ENCODE data around the gene SLC17A7. TPM values are rescaled to one million over a fixed set of nuclear protein-coding genes. Genes with fewer than 3 reads are reported as not detected.

Gene SLC17A7
- total and polyA plus RNA-seq, 9 of the 15 experiments (the other 6 are each of a cell fraction or from before 2014, with no cell fraction given): 1.1 to 15.7 (median 2.4) TPM

DNA sequence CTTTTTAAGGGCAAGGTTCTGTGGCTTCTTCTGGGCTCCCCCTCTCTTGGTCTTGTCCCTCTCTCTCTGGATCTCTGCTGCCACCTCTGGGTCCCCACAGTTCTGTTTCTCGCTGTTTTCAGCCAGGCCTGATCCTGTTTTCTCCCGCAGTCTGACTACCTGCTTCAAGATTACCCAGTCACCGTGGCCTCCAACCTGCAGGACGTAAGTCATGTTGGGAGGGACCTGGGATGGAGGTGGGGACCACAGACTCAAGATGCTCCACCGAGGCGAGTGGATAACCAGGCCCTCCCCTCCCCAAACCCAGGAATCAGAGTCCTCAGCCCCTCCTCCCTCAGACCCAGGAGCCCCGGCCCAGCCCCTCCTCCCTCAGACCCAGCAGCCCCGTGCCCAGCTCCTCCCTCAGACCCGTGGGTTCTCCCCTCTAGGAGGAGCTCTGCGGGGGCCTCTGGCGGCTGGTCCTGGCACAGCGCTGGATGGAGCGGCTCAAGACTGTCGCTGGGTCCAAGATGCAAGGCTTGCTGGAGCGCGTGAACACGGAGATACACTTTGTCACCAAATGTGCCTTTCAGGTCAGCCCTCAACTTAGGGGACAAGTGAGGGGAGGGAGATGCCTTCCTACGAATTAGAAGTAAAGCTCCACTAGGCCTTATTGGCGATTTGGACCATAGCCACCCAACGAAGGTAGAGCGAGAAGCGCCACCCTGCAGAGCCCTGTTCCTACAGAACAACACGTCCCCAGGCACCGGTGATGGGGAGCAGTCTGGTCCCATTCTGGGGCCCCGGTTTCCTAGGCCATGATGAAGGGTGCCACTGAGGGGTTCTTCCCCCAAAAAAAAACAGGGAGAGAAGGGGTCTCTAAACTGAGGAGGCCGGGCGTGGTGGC is 34.9 kb upstream of the SLC17A7 start (continued):
- TF ChIP-seq, protein P1, sequence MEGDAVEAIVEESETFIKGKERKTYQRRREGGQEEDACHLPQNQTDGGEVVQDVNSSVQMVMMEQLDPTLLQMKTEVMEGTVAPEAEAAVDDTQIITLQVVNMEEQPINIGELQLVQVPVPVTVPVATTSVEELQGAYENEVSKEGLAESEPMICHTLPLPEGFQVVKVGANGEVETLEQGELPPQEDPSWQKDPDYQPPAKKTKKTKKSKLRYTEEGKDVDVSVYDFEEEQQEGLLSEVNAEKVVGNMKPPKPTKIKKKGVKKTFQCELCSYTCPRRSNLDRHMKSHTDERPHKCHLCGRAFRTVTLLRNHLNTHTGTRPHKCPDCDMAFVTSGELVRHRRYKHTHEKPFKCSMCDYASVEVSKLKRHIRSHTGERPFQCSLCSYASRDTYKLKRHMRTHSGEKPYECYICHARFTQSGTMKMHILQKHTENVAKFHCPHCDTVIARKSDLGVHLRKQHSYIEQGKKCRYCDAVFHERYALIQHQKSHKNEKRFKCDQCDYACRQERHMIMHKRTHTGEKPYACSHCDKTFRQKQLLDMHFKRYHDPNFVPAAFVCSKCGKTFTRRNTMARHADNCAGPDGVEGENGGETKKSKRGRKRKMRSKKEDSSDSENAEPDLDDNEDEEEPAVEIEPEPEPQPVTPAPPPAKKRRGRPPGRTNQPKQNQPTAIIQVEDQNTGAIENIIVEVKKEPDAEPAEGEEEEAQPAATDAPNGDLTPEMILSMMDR (IDR thresholded peaks at IDR 0.05 in 2 of 3, conservative IDR thresholded peaks at IDR 0.05 in 1 of 3; ENCODE audit: insufficient read depth in 2 of 3, low read depth in 1 of 3, low read length in 3 of 3): peak; percentile 69 to 94 (median 75)
- peak; percentile 42; the same call in 1 of the 2 replicates for TF ChIP-seq MAX (CRISPR knock-in tag; IDR thresholded peaks at IDR 0.05)
- TF ChIP-seq PRDM10 (IDR thresholded peaks at IDR 0.05; ENCODE audit: partially characterized antibody): peak; percentile 81
- TF ChIP-seq WHSC1 (IDR thresholded peaks at IDR 0.05; ENCODE audit: low read length): no peak
- peak in 1 of 2 experiments; percentile 46; a peak in 2 of 4 replicates for TF ChIP-seq MLLT1 (IDR thresholded peaks at IDR 0.05)
- TF ChIP-seq TCF15 (CRISPR knock-in tag; IDR thresholded peaks at IDR 0.05): no peak
- TF ChIP-seq ZNF561 (CRISPR knock-in tag; conservative IDR thresholded peaks at IDR 0.05): no peak
- TF ChIP-seq LEF1 (IDR thresholded peaks at IDR 0.05): no peak
